Hippocampal formation (tissue), 2 donors: ENCODE data around the gene CENPP.

Source experiments
- DNase-seq, 2 donors: peaks; one replicate each; lab custom pipeline; 2025; lab: John Stamatoyannopoulos, UW

The CENPP gene

GRCh38 chr9:92637886-92638620 is 312.3 kb downstream of the CENPP start:
- no peak for DNase-seq

GRCh38 chr9:92638621-92639101 is 312.9 kb downstream of the CENPP start:
- no peak for DNase-seq

- no peak for DNase-seq
Measured at GRCh38 chr9:92639124-92639523, 313.4 kb downstream of the CENPP start.

- DNase-seq: no peak
Measured at GRCh38 chr9:92639791-92640271, 314.1 kb downstream of the CENPP start.

- DNase-seq: no peak
Measured at GRCh38 chr9:92640398-92641091, 314.8 kb downstream of the CENPP start.

- DNase-seq: no peak
Measured at GRCh38 chr9:92641092-92641809, 315.5 kb downstream of the CENPP start.

GRCh38 chr9:92642041-92642451 is 316.3 kb downstream of the CENPP start:
- no peak for DNase-seq

GRCh38 chr9:92642564-92642963 is 316.8 kb downstream of the CENPP start:
- DNase-seq: no peak

GRCh38 chr9:92644278-92644677 is 318.5 kb downstream of the CENPP start:
- DNase-seq: no peak

- DNase-seq: no peak
Measured at GRCh38 chr9:92645041-92645440, 319.3 kb downstream of the CENPP start.

- no peak for DNase-seq
Measured at GRCh38 chr9:92647671-92648473, 322.1 kb downstream of the CENPP start.

- no peak for DNase-seq
Measured at GRCh38 chr9:92648474-92648971, 322.8 kb downstream of the CENPP start.

- DNase-seq: no peak
Measured at GRCh38 chr9:92649007-92649406, 323.3 kb downstream of the CENPP start.

GRCh38 chr9:92650296-92650695 is 324.5 kb downstream of the CENPP start:
- DNase-seq: no peak

GRCh38 chr9:92650839-92651621 is 325.3 kb downstream of the CENPP start:
- peak in 1 of 2 donors; percentile 31 for DNase-seq

- DNase-seq: no peak
Measured at GRCh38 chr9:92652461-92652860, 326.7 kb downstream of the CENPP start.

GRCh38 chr9:92654481-92655301 is 328.9 kb downstream of the CENPP start:
- DNase-seq: no peak

GRCh38 chr9:92655366-92655765 is 329.6 kb downstream of the CENPP start:
- DNase-seq: no peak

- no peak for DNase-seq
Measured at GRCh38 chr9:92655896-92656536, 330.3 kb downstream of the CENPP start.
